ENCODE data around the gene EFNB2. TPM values are rescaled to one million over a fixed set of nuclear protein-coding genes. Genes with fewer than 3 reads are reported as not detected.

EFNB2 gene
- total and polyA plus RNA-seq, 2 of the 13 experiments (the other 11 are each of a cell fraction or from before 2014, with no cell fraction given) = 0.11 to 0.20 TPM

DNA sequence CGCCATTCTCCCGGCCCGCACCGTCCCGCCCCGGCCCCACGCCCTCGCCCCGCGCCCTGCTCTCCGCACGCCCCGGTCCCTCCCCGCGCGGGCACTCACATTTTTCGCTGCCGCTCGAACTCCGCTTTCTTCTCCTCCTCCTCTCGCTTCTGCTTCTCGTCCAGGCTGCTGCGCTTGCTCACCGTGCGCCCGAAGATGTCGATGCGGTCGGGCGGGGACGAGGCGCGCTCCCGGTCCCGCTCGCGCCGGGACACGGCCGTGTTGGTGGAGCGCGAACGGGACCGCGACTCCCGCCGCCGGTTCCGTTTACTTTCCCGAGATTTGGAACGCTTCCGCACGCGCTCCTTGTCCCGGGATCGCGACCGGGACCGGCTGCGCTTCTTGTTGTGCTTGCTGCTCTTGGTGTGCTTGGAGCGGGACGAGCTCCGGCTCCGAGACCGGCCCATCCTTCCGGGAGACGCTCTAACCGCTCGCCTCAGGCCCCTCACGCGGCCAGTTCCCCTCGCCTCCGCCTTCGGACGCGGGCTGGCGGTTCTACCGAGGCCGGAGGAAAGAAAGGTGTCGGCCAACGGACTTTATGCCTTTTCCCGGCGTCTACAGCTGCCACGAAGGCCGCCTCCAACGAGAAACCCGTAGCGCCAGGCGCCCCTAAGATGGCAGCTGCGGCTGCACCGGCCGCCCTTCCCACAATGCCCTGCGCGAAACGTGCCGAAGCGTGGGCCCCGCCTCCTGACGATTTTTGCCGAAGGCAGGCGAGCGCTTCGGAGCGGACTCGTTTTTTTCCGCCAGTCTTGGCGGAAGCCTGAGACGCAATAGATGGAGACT lies 32.2 kb upstream of the EFNB2 start, which contains the start of gene ARGLU1 (continued):
- TF ChIP-seq, protein P1, sequence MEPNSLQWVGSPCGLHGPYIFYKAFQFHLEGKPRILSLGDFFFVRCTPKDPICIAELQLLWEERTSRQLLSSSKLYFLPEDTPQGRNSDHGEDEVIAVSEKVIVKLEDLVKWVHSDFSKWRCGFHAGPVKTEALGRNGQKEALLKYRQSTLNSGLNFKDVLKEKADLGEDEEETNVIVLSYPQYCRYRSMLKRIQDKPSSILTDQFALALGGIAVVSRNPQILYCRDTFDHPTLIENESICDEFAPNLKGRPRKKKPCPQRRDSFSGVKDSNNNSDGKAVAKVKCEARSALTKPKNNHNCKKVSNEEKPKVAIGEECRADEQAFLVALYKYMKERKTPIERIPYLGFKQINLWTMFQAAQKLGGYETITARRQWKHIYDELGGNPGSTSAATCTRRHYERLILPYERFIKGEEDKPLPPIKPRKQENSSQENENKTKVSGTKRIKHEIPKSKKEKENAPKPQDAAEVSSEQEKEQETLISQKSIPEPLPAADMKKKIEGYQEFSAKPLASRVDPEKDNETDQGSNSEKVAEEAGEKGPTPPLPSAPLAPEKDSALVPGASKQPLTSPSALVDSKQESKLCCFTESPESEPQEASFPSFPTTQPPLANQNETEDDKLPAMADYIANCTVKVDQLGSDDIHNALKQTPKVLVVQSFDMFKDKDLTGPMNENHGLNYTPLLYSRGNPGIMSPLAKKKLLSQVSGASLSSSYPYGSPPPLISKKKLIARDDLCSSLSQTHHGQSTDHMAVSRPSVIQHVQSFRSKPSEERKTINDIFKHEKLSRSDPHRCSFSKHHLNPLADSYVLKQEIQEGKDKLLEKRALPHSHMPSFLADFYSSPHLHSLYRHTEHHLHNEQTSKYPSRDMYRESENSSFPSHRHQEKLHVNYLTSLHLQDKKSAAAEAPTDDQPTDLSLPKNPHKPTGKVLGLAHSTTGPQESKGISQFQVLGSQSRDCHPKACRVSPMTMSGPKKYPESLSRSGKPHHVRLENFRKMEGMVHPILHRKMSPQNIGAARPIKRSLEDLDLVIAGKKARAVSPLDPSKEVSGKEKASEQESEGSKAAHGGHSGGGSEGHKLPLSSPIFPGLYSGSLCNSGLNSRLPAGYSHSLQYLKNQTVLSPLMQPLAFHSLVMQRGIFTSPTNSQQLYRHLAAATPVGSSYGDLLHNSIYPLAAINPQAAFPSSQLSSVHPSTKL (CRISPR knock-in tag; IDR thresholded peaks at IDR 0.05) = peak; percentile 13; the same call in 1 of the 2 replicates
- TF ChIP-seq, protein P2, sequence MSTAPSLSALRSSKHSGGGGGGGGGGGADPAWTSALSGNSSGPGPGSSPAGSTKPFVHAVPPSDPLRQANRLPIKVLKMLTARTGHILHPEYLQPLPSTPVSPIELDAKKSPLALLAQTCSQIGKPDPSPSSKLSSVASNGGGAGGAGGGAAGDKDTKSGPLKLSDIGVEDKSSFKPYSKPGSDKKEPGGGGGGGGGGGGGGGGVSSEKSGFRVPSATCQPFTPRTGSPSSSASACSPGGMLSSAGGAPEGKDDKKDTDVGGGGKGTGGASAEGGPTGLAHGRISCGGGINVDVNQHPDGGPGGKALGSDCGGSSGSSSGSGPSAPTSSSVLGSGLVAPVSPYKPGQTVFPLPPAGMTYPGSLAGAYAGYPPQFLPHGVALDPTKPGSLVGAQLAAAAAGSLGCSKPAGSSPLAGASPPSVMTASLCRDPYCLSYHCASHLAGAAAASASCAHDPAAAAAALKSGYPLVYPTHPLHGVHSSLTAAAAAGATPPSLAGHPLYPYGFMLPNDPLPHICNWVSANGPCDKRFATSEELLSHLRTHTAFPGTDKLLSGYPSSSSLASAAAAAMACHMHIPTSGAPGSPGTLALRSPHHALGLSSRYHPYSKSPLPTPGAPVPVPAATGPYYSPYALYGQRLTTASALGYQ (CRISPR knock-in tag; IDR thresholded peaks at IDR 0.05) = peak; percentile 8; the same call in 1 of the 2 replicates
- TF ChIP-seq WIZ (CRISPR knock-in tag; IDR thresholded peaks at IDR 0.05) (no peak), KAT2B (IDR thresholded peaks at IDR 0.05; ENCODE audit: borderline replicate concordance, low read depth, low read length) (no peak), ZNF564 (CRISPR knock-in tag; IDR thresholded peaks at IDR 0.05) (no peak), CEBPG (CRISPR knock-in tag; IDR thresholded peaks at IDR 0.05) (0 out of 2 replicates have a peak, but pooled peaks have one; percentile 4), HNRNPL (IDR thresholded peaks at IDR 0.05; ENCODE audit: low read depth, low read length) (0 out of 2 replicates have a peak, but pooled peaks have one; percentile 28), HDAC2 (CRISPR knock-in tag; IDR thresholded peaks at IDR 0.05) (no peak), ISL2 (CRISPR knock-in tag; IDR thresholded peaks at IDR 0.05) (peak; percentile 53; the same call in 1 of the 2 replicates), KMT2A (CRISPR knock-in tag; IDR thresholded peaks at IDR 0.05) (peak; percentile 89), SAP130 (CRISPR knock-in tag; IDR thresholded peaks at IDR 0.05; ENCODE audit: low read depth) (peak; percentile 80), MZF1 (CRISPR knock-in tag; IDR thresholded peaks at IDR 0.05; ENCODE audit: borderline replicate concordance) (0 out of 2 replicates have a peak, but pooled peaks have one; percentile 28), HOXA5 (CRISPR knock-in tag; IDR thresholded peaks at IDR 0.05) (peak; percentile 61; the same call in 1 of the 2 replicates), ZNF230 (CRISPR knock-in tag; IDR thresholded peaks at IDR 0.05) (peak; percentile 2; the same call in 1 of the 2 replicates), CREB1 (IDR thresholded peaks at IDR 0.05) (no peak; the same call in 1 of the 2 replicates), CREB1 (CRISPR knock-in tag; IDR thresholded peaks at IDR 0.05) (0 out of 2 replicates have a peak, but pooled peaks have one; percentile 29)
- TF ChIP-seq, protein P3, sequence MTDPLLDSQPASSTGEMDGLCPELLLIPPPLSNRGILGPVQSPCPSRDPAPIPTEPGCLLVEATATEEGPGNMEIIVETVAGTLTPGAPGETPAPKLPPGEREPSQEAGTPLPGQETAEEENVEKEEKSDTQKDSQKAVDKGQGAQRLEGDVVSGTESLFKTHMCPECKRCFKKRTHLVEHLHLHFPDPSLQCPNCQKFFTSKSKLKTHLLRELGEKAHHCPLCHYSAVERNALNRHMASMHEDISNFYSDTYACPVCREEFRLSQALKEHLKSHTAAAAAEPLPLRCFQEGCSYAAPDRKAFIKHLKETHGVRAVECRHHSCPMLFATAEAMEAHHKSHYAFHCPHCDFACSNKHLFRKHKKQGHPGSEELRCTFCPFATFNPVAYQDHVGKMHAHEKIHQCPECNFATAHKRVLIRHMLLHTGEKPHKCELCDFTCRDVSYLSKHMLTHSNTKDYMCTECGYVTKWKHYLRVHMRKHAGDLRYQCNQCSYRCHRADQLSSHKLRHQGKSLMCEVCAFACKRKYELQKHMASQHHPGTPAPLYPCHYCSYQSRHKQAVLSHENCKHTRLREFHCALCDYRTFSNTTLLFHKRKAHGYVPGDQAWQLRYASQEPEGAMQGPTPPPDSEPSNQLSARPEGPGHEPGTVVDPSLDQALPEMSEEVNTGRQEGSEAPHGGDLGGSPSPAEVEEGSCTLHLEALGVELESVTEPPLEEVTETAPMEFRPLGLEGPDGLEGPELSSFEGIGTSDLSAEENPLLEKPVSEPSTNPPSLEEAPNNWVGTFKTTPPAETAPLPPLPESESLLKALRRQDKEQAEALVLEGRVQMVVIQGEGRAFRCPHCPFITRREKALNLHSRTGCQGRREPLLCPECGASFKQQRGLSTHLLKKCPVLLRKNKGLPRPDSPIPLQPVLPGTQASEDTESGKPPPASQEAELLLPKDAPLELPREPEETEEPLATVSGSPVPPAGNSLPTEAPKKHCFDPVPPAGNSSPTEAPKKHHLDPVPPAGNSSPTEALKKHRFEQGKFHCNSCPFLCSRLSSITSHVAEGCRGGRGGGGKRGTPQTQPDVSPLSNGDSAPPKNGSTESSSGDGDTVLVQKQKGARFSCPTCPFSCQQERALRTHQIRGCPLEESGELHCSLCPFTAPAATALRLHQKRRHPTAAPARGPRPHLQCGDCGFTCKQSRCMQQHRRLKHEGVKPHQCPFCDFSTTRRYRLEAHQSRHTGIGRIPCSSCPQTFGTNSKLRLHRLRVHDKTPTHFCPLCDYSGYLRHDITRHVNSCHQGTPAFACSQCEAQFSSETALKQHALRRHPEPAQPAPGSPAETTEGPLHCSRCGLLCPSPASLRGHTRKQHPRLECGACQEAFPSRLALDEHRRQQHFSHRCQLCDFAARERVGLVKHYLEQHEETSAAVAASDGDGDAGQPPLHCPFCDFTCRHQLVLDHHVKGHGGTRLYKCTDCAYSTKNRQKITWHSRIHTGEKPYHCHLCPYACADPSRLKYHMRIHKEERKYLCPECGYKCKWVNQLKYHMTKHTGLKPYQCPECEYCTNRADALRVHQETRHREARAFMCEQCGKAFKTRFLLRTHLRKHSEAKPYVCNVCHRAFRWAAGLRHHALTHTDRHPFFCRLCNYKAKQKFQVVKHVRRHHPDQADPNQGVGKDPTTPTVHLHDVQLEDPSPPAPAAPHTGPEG (CRISPR knock-in tag; IDR thresholded peaks at IDR 0.05) = peak; percentile 93
- TF ChIP-seq, protein P4, sequence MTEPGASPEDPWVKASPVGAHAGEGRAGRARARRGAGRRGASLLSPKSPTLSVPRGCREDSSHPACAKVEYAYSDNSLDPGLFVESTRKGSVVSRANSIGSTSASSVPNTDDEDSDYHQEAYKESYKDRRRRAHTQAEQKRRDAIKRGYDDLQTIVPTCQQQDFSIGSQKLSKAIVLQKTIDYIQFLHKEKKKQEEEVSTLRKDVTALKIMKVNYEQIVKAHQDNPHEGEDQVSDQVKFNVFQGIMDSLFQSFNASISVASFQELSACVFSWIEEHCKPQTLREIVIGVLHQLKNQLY (CRISPR knock-in tag; IDR thresholded peaks at IDR 0.05) = no peak
